ENCODE data around the gene NANOS3.

The NANOS3 gene

DNA sequence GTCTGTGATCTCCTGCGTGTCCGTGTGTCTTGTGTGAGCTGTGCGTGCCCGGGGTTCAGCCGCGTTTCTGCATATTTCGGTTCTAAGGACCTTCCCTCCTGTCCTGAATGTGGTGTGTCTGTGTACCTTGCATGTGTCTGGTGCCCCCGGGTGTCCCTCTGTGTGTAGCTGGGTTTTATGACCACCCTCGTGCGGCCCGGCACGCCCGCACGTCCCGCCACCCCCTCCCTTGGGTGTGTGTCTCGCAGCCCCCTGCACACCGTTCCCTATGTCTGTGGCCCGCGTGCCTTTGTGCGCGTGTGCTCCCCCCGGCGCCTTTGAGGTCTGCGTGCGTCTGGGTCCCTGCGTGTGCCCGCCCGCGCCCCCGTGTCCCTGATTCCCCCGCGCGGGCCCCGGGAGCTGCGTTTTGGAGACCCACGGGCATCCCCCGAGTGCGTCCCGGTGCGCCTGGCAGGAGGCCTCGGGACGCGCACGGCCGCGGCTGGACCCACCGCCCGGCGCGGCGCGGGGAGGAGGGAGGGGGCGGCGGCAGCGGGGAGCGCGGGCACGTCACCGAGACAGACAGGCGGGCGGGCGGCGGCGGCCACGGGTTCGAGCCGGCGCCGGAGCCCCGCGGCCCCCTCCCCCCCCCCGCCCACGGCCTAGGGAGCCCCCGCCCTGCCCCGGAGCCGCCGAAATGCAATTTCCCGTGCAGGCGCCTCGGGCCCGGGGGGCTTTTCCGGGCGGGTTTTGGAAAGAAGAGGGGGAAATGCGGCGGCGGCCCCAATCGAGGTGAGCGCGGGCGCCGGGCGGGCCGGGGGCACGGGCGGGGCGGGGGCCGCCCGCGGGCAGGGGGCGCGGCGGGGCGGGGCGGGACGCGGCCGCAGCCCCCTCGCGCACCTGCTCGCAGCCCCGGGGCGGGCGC is 12.0 kb upstream of the NANOS3 start:
- DNase-seq: no peak

DNA sequence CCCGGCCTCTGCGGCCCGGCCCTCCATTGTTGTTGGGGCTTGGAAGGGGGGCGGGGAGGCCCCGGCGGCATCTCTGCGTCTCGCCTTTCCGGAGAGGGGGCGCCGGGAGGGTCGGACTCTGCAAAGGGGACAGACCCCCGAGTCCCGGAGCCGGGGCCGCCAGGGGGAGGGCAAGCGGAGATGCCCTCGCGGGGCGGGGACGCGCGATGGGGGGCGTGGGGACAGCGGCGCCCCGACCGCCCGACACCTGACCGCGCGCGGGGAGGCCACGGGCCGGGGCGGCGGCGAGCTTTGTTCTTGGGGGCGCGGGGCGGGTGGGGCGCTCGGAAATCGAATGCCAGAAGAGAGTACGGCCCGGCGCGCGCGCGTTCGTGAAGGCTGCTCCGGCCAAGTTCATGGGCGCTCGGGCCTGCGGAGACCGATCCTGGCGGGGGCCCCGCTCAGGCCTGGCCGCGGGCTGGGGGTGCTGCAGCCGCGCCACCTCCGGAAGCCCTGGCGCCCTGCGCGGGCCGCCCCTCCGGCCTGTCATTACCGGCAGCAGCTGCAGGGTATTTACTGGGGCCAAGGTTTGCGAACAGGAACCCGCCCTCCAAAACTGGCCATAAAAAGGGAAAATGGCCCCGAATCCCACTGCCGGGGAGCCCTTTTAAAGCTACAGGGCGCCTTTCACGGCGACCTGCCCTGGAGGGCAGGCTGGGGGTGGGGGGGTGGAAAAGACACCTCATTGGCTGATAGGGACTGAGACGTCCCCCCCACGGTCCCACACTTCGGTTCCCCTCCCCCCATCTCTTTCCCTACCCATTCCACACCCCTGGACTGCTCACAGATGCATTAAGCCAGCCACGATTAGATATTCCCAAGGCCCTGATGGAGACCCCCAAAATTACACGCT is 11.1 kb upstream of the NANOS3 start:
- no peak for DNase-seq

DNA sequence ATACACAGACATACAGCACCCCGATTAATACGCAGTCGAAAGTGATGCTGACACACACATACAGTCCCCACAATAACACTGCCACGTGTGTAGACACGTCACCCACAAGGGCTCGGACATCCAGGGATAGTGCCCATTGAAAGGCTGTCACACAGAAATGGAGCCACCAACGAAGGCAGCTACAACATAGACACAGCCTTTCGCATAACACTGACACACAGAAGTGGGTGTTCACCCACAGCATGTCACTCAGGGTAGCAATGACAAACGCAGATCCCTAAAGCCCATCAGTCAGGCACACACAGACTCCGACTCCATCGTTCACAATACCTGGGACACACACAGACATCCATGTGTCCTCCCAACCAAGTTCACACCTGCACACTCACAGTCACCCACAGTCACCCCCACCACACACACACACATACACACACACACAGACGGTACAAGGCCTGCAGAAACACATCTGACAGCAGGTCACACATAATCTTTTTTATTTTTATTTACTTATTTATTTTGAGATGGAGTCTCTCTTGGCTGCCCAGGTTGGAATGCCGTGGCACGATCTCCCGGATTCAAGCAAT is 10.4 kb upstream of the NANOS3 start:
- no peak for DNase-seq

- DNase-seq: no peak
Measured at GRCh38 chr19:13868663-13869062, 8.3 kb upstream of the NANOS3 start.

DNA sequence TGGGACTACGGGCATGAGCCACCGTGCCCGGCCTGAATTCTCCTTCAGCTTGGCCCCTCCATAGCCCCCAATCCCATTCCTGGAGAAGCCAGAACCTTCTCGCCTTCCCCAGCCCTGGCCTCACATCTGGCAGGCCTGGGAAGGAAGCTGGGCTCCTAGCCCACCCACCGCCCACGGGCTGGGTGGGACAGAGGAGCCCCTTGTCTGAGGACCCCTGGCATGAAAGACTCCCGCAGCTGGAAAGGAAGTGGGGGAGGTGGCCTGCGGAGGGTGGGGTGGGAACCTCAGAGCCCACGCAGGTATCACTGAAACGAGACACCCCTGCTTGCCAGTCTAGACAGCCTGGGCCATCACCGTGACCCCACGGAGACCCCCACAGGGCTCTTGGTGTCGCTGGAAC is 7.7 kb upstream of the NANOS3 start:
- peak; percentile 79 for DNase-seq

DNA sequence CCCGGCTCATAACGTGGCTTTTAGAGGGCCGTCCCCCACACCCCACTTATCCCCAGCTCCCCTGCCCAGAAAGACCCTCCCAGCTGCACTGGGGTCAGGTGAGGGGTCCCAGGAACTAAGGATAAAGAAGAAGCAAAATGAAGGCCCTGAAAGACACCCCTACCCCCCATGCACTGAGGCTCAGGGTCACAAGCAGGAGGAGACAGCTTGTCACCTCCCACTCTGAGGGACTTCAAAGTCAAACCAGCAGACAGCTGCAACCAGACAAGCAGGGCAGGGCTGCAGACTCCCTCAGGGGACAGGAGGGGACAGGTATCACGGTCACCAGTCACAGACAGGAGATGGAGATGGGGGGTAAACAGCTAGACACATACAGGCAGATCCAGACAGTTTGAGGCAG is 6.1 kb upstream of the NANOS3 start:
- DNase-seq: no peak

DNA sequence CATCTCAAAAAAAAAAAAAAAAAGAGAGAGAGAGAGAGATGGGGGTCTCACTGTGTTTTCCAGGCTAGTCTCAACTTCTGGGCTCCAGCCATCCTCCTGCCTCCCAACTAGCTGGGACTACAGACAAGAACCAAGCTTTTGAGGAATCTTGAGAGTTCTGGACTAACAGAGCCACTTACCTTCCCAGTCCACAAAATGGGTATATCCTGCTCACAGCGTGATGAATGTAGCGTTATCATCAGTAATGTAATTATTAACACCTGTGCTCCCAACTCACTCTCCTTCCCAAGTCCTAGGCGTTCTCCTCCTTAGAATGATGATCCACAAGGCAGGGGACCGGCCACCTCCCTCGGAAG is 4.6 kb upstream of the NANOS3 start:
- no peak for DNase-seq

GRCh38 chr19:13872695-13873389 is 4.1 kb upstream of the NANOS3 start:
- DNase-seq: peak; percentile 71

GRCh38 chr19:13873834-13874515 is 3.0 kb upstream of the NANOS3 start:
- DNase-seq: no peak

DNA sequence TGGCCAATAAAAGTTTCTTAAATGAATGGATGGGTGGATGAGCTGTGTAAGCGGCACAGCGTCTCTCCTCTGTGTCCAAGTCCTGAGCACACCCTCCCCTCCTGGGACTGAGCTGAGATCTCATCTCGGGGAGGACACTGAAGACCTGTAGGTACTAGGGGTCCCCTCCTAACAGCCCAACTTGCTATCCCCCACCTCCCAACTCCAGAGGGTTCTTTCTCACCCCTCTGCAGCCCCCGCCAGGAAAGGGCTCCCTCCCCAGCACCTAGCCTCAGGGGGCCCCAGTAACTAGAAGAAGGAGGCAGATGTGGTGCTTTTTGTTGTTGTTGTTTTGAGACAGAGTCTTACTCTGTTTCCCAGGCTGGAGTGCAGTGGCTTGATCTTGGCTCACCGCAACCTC is 1.1 kb upstream of the NANOS3 start:
- DNase-seq: no peak

GRCh38 chr19:13877303-13877702 is 369 bp downstream of the NANOS3 start:
- no peak for DNase-seq

GRCh38 chr19:13880059-13881043 is 3.4 kb downstream of the NANOS3 start:
- peak; percentile 97 for DNase-seq

DNA sequence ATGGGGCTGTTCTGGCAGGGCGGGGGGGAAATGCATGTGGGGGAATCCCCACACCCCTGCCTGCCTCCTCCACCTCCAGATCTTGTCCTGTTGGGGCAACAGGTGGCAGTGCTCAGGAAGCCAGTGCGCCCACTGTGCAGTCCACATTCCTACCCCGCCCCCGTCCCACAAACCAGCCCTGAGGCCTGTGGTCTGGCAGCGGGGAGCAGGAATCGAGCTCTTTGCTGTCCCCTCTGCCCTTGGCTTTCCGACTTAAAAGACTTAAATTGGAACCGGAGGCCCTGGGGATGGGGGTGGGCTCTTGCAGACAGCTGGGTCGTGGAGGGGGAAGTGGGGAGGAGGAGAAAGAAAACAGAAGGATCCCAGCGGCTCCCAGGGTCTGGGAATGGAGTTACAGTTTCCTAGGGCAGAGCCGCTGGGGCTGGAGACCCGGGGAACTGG is 4.3 kb downstream of the NANOS3 start:
- peak; percentile 73 for DNase-seq

DNA sequence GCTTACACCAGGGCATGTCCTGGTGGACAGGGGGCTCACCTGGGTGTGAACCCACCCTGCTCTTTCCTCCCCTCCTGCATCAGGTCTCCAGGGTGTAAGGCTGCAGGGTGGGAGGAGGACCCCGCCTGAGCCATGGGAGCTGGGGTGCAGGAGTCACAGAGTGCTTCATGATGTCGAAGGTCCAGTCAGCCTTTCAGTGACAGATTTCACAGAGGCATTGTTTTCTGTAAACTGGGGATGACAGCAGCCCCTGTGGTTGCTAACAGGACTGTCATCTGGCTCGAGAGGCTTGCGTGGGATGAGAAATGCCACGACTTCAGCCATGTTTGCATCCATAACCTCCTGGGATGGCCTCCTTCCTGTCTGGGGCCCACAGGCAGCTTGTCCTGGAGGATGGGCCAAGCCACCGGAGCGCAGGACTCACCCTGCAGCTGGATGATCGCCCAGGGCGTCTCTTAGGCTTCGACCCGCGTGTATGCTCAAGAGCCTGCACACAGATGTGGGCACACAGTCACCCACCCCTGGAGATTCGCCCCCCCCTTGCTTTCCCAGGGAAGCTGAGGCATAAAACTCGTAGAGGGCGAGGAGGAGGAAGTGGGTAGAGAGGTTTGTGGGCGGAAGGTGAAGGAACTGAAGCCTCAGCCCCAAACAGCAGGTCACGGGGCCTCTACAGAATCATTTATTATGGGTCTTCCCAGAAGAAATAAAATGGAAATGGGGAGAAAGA is 4.9 kb downstream of the NANOS3 start:
- no peak for DNase-seq

DNA sequence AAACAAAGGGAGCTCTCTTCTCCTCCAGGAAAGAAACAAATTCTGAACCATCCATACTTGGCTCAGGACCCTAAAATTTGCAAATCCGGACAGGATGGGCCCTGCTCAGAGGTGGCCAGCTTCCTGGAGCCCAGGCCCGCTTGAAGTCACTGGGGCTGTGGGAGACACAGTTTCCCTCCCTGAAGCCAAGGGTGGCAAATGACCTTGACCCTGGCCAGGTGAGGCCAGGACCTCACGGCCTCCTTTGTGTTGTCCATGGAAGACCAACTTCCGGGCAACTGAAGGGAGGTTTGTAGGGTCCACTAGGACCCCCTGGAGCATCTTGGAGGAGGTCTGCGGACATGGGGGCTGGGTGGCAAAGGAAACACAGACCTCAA is 5.5 kb downstream of the NANOS3 start:
- DNase-seq: no peak

- DNase-seq: no peak
Measured at GRCh38 chr19:13882836-13883235, 5.9 kb downstream of the NANOS3 start.

- DNase-seq: no peak
Measured at GRCh38 chr19:13883516-13884064, 6.7 kb downstream of the NANOS3 start.

GRCh38 chr19:13884726-13885591 is 8.0 kb downstream of the NANOS3 start:
- DNase-seq: no peak

- no peak for DNase-seq
Measured at GRCh38 chr19:13885826-13886365, 9.0 kb downstream of the NANOS3 start.

Data from left hindlimb (tissue), 1 donor.